IPS-NIHi7 (cell line): Measurements from ENCODE around the gene HK1.
"Not testable (repeated sequence)": the region's sequence is repeated elsewhere in the genome, so short reads cannot be mapped to it uniquely, and the experiment has no call there.

Experiments
- DNase-seq: peaks from one replicate; pipeline ENCODE4 v3.0.0; 2012; ENCODE audit warnings: mixed read lengths; ENCODE audit errors: extremely low spot score

Gene HK1

GRCh38 chr10:69450395-69450794 lies 172.1 kb downstream of the HK1 start:
- DNase-seq = not testable (repeated sequence)

- peak; percentile 97 for DNase-seq
Observed at GRCh38 chr10:69451209-69451783, 173.0 kb downstream of the HK1 start, which contains the start of gene TSPAN15. Gene TSPAN15 (plus strand): TSS chr10:69451465. CDS start chr10:69451595, 130 bp downstream.
